GM13976 (cell line): ENCODE measurements around the gene ATXN7L1.

Experiments used
- DNase-seq: peaks from one replicate; pipeline ENCODE4 v3.0.0; 2012; ENCODE audit warnings: low spot score
- in situ Hi-C: fragments of 300-500 bp; cut with MboI; formaldehyde crosslinking; loops from one replicate; pipeline ENCODE4 v1.12.0; 2022; ENCODE audit warnings: low sequenced_read_pairs, mixed read lengths, inconsistent platforms; ENCODE audit not compliant: unreplicated experiment
- TF ChIP-seq, protein P1 (sequence below): IDR thresholded peaks from 2 replicates; pipeline ENCODE4 v1.5.1; 2012; ENCODE audit warnings: borderline replicate concordance, mild to moderate bottlenecking; ENCODE audit not compliant: insufficient read depth; ENCODE audit errors: extremely low read depth, missing control alignments, control extremely low read depth

ATXN7L1 gene

DNA sequence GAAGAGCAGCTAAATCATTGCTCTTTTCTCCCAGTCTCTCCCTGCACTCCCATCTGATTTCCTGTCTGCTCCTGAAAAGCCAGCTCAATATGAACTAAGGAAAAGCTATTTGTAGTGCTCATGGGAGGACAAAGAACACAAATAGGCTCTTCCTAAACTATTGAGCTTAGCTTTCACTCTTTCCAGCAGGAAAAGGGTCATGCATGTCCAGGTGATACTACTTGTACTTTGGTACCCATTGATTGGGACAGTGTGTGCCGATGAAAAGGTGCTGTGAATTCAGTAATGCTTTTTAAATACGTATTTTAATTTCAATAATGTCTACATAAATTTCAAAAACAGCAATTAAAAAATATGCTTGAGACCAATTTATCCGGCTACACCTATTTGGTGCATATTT lies 37.5 kb upstream of the ATXN7L1 start:
- in situ Hi-C loops = no loop called here
- TF ChIP-seq, protein P1, sequence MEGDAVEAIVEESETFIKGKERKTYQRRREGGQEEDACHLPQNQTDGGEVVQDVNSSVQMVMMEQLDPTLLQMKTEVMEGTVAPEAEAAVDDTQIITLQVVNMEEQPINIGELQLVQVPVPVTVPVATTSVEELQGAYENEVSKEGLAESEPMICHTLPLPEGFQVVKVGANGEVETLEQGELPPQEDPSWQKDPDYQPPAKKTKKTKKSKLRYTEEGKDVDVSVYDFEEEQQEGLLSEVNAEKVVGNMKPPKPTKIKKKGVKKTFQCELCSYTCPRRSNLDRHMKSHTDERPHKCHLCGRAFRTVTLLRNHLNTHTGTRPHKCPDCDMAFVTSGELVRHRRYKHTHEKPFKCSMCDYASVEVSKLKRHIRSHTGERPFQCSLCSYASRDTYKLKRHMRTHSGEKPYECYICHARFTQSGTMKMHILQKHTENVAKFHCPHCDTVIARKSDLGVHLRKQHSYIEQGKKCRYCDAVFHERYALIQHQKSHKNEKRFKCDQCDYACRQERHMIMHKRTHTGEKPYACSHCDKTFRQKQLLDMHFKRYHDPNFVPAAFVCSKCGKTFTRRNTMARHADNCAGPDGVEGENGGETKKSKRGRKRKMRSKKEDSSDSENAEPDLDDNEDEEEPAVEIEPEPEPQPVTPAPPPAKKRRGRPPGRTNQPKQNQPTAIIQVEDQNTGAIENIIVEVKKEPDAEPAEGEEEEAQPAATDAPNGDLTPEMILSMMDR = no peak
- no peak for DNase-seq

DNA sequence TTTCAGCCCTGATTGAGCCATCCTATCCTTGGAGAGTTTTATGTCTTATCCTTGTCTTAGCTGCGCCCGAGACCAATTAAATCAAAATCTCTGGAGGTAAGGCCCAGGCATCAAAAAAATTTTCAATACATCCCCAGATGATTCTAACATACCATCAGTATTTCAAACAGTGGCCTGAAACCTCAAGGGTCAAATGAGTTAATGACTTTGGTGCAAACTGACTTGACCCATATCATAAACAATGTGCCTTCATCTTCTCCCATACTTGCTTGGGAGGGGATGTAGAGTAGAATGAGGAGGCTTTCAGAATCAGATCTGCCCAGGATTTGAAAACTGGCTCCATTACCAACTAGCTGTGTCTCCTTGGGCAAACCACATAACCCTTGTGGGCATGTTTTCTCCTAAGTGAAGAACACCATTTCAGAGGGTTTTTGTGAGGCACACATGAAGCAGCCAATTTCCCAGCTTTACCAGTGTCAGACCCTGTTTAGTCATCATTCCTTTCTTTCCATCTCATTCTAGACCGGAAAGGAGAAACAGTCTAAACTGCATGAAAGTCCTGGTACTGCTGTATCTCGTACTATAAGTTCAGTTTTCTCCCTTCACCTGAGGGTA lies 35.7 kb upstream of the ATXN7L1 start:
- DNase-seq = no peak
- TF ChIP-seq, protein P1 = no peak

DNA sequence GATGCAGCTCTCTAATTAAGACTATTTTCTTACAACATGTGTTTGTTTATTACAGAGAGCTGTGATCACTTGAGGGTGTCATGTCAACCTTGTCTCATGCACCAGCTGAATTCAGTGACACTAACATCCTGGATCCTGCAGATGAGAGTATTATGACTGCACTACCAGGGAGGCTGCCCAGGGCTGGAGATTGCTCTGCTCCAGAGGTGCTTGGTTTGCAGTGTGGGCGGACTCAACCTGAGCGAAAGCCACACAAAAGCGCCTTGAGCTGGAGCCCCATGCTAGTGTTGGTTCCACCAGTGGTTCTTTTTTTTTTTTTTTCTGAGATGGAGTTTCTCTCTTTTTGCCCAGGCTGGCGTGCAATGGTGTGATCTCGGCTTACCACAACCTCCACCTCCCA lies 33.8 kb upstream of the ATXN7L1 start:
- in situ Hi-C loops = no loop called here

More for the DNA sequence above, 35.7 kb upstream of the ATXN7L1 start:
- in situ Hi-C loops = no loop called here

DNA sequence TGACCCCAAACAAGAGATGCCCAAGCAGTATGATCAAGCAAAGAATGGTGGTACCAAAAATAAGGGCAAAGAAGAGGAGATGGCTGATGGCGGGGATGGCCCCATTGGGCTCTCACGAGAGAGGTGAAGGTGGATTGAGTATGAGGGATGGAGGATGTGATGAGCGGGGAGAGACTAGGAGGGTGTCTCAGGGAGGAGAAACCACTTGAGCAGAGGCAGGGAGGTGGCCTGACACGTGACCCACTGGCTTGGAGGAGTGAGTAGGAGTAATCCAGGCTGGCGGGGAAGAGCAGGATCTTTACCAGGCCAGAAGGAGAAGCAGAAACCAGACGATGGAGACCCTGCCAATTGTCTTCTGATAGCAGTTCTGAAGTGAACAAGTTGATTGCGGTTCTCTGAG lies 33.3 kb upstream of the ATXN7L1 start:
- TF ChIP-seq, protein P1 = no peak
- no peak for DNase-seq
- in situ Hi-C loops = no loop called here

More for the DNA sequence above, 33.8 kb upstream of the ATXN7L1 start:
- TF ChIP-seq, protein P1 = no peak
- no peak for DNase-seq

DNA sequence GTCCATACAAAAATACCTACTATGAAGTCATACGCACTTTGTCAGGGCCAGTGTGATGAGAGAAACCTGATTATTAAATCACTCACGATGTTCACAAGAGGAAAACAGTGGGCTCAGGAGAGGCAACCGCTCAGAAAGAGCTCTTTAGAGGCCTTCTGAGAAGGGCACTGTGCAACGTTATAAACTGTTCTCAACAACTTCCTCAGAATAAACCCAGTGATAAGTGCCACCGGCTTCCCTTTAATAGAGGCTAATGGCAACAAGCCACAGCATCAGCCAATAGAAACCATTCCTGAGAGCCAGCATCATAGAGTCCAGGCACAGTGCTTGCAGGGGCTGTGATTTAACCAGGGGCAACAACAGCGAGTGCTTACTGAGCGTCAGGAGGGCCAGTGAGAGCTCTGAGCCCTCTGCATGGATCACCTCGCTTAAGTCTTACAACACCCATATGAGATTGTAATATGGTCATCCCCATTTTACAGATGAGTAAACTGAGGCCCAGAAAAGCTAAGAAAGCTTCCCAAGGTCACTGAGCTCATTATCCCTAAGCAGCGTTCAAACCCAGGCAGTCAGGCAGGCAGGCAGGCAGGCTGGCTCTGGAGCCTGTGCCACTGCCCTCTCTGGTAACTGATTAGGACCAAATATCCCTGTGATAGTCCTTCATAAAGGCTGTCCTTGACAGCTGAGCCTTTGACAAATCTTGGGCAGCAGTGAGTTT lies 30.9 kb upstream of the ATXN7L1 start:
- in situ Hi-C loops = no loop called here
- no peak for DNase-seq
- TF ChIP-seq, protein P1 = no peak

DNA sequence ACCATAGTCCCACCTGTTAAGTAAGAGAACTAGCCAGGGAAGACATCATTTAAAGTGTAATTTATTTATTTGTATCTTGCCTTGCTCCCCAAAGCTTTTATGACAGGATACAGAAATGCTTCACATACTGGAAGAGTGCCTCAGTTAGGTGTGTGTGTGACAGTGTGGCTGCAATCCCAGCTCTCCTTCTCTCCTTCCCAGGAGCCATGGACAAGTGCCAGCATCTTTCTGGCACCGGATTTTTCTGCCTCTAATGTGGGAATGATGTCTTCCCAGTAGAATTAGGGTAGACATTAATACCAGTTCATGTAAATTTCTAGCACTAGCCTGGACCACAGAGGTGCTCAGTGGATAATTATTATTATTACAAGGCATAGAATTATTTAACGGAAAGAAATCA lies 30.3 kb upstream of the ATXN7L1 start:
- in situ Hi-C loops = no loop called here
- TF ChIP-seq, protein P1 = no peak
- DNase-seq = no peak
